Endothelial cell of umbilical vein (primary cell): Measurements from ENCODE around the gene CLIC3. TPM values are rescaled to one million over a fixed set of nuclear protein-coding genes. Genes with fewer than 3 reads are reported as not detected.

Source experiments
- BruUV-seq: library from RNA; stranded (reverse); fragments of 400-500 nt; replicated peaks from 2 replicates; lab custom pipeline; 2021; lab: Mats Ljungman, UMichigan
- CTCF ChIA-PET: fragments of 300-600, 350-600 bp; sonication (Branson Sonifier 250); formaldehyde crosslinking; loops from one replicate; lab custom pipeline; 2021; ENCODE audit warnings: antibody characterized with exemption, inconsistent platforms; lab: Charles Lee
- POLR2A ChIA-PET: fragments of 300-600, 350-600 bp; sonication (Branson Sonifier 250); formaldehyde crosslinking; loops from one replicate; lab custom pipeline; 2021; ENCODE audit warnings: antibody characterized with exemption, inconsistent platforms; lab: Charles Lee
- DNase-seq: peaks from one replicate; pipeline ENCODE4 v3.0.0-alpha.2; 2011; ENCODE audit warnings: low read depth, low spot score
- FAIRE-seq: peaks from 2 replicates; lab custom pipeline; 2011; peaks lifted over from hg19 to GRCh38; lab: Jason Lieb, UNC
- H2AFZ ChIP-seq: 2 replicates; pipeline ENCODE4 v1.6.0; 2012; ENCODE audit warnings: low read depth, low read length, control low read depth, inconsistent platforms
- H3K27ac ChIP-seq: 2 replicates; pipeline ENCODE4 v1.5.1; 2011; ENCODE audit warnings: low read depth, mild to moderate bottlenecking, control low read depth, low read length, moderate library complexity; ENCODE audit not compliant: insufficient read depth
- H3K27me3 ChIP-seq, 2 experiments: 2 replicates each; pipeline versions ENCODE4 v1.6.0 to v1.6.1; 2011; ENCODE audit warnings: low read length in 2 of 2, mixed read lengths in 1 of 2; ENCODE audit not compliant: control insufficient read depth in 2 of 2, insufficient read depth in 2 of 2
- H3K36me3 ChIP-seq, 2 experiments: 2 replicates in 1 of 2; 3 replicates in 1 of 2; pipeline ENCODE4 v1.5.1; 2011; ENCODE audit warnings: low read length in 2 of 2, mild to moderate bottlenecking in 1 of 2, moderate library complexity in 1 of 2; ENCODE audit not compliant: control insufficient read depth in 2 of 2, insufficient read depth in 2 of 2; ENCODE audit errors: extremely low read depth in 1 of 2
- H3K4me1 ChIP-seq: 3 replicates; pipeline ENCODE4 v1.5.1; 2011; ENCODE audit warnings: mild to moderate bottlenecking, low read length; ENCODE audit not compliant: control insufficient read depth, insufficient read depth; ENCODE audit errors: extremely low read depth
- H3K4me2 ChIP-seq: 2 replicates; pipeline ENCODE4 v1.6.1; 2011; ENCODE audit warnings: low read length, control low read depth, mixed read lengths; ENCODE audit not compliant: insufficient read depth
- H3K4me3 ChIP-seq, 3 experiments: fragments of 200-600 bp in 1 of 3; sonication (generic), shearing (Covaris generic) in 1 of 3; replicated peaks in 1 of 3; 2 replicates each; pipeline ENCODE4 v1.5.1; 2011 to 2016; ENCODE audit warnings: control low read depth in 3 of 3, low read length in 3 of 3, mild to moderate bottlenecking in 2 of 3, inconsistent platforms in 1 of 3, low read depth in 1 of 3, moderate library complexity in 1 of 3; ENCODE audit not compliant: insufficient read depth in 1 of 3
- H3K79me2 ChIP-seq: 2 replicates; pipeline ENCODE4 v1.6.0; 2012; ENCODE audit warnings: low read length, inconsistent platforms; ENCODE audit not compliant: control insufficient read depth, insufficient read depth
- H3K9ac ChIP-seq: replicated peaks from 2 replicates; pipeline ENCODE3; 2011; ENCODE audit warnings: low read length, control low read depth; ENCODE audit not compliant: insufficient read depth; ENCODE audit errors: extremely low read depth
- H3K9me1 ChIP-seq: replicated peaks from 3 replicates; pipeline ENCODE4 v1.6.0; 2011; ENCODE audit warnings: mild to moderate bottlenecking, low read length; ENCODE audit not compliant: control insufficient read depth, insufficient read depth; ENCODE audit errors: extremely low read depth
- H3K9me3 ChIP-seq: replicated peaks from 2 replicates; pipeline ENCODE4 v1.5.1; 2012; ENCODE audit warnings: low read length, inconsistent platforms; ENCODE audit not compliant: control insufficient read depth, insufficient read depth
- H4K20me1 ChIP-seq: replicated peaks from 2 replicates; pipeline ENCODE3; 2011; ENCODE audit warnings: mild to moderate bottlenecking, low read length; ENCODE audit not compliant: control insufficient read depth, insufficient read depth; ENCODE audit errors: extremely low read depth
- EZH2 ChIP-seq: IDR thresholded peaks from 2 replicates; pipeline ENCODE4 v1.6.1; 2012; ENCODE audit warnings: borderline replicate concordance, low read depth, mild to moderate bottlenecking, moderate library complexity, low read length, inconsistent platforms; ENCODE audit not compliant: severe bottlenecking
- FOS ChIP-seq: IDR thresholded peaks from 2 replicates; pipeline ENCODE4 v1.6.1; 2011; ENCODE audit warnings: mild to moderate bottlenecking, low read length, moderate library complexity, borderline replicate concordance; ENCODE audit not compliant: insufficient read depth
- GATA2 ChIP-seq: IDR thresholded peaks from 2 replicates; pipeline ENCODE4 v1.7.0; 2011; ENCODE audit warnings: low read depth, mild to moderate bottlenecking, moderate library complexity, mixed read lengths, low read length; ENCODE audit not compliant: insufficient read length, insufficient read depth
- JUN ChIP-seq: IDR thresholded peaks from 2 replicates; pipeline ENCODE4 v1.6.1; 2011; ENCODE audit warnings: borderline replicate concordance, low read depth; ENCODE audit not compliant: insufficient read length, insufficient read depth
- MYC ChIP-seq: IDR thresholded peaks from one replicate; pipeline ENCODE4 v1.6.1; 2011; ENCODE audit warnings: mild to moderate bottlenecking, low read depth, low read length
- POLR2A ChIP-seq: IDR thresholded peaks from 2 replicates; pipeline ENCODE4 v1.6.1; 2012; ENCODE audit warnings: low read depth, mild to moderate bottlenecking, control low read depth, low read length
- POLR2AphosphoS5 ChIP-seq: IDR thresholded peaks from 2 replicates; pipeline ENCODE4 v1.6.1; 2012; ENCODE audit warnings: low read depth, mild to moderate bottlenecking, control low read depth, low read length, moderate library complexity; ENCODE audit not compliant: insufficient read depth
- dilution Hi-C: fragments of 300-500 bp; cut with MboI; formaldehyde crosslinking; loops from one replicate; pipeline ENCODE4 v1.15.0; 2019; ENCODE audit warnings: low sequenced_read_pairs; ENCODE audit not compliant: extremely low pct_ligation_motif_present
- intact Hi-C: fragments of 100-400 bp; cut with micrococcal nuclease; formaldehyde crosslinking; loops from one replicate; pipeline ENCODE4 v1.10.0; 2022
- polyA plus RNA-seq, 4 experiments: library from polyadenylated mRNA; depleted of rRNA in 3 of 4; stranded (reverse) in 3 of 4; unstranded in 1 of 4; fragments of >200 nt; gene quantifications; 2 replicates each; pipeline versions ENCODE4 v1.2.1 to v1.2.3, GENCODE V29; 2011 to 2012; ENCODE audit warnings: missing spikeins in 1 of 4
- total RNA-seq: library from RNA; stranded (reverse); gene quantifications from 2 replicates; pipeline ENCODE4 v1.2.3, GENCODE V29; 2021
- TF ChIP-seq, protein P1 (sequence below), 2 donors: IDR thresholded peaks; 1 replicate in 1 of 2; 2 replicates in 1 of 2; pipeline ENCODE4 v1.5.1; 2011; ENCODE audit warnings: low read length in 2 of 2, mild to moderate bottlenecking in 2 of 2, moderate library complexity in 2 of 2, control low read depth in 1 of 2, inconsistent platforms in 1 of 2, low read depth in 1 of 2; ENCODE audit not compliant: insufficient read depth in 1 of 2; ENCODE audit errors: extremely low read depth in 1 of 2
- TF ChIP-seq, protein P2 (sequence below): IDR thresholded peaks from 2 replicates; pipeline ENCODE4 v1.6.1; 2011; ENCODE audit not compliant: insufficient read depth, insufficient read length

The CLIC3 gene
- total and polyA plus RNA-seq, 2 donors (not counting 3 experiments of a cell fraction or from before 2014, with no cell fraction given) = 2.3 TPM; not detected in 1

DNA sequence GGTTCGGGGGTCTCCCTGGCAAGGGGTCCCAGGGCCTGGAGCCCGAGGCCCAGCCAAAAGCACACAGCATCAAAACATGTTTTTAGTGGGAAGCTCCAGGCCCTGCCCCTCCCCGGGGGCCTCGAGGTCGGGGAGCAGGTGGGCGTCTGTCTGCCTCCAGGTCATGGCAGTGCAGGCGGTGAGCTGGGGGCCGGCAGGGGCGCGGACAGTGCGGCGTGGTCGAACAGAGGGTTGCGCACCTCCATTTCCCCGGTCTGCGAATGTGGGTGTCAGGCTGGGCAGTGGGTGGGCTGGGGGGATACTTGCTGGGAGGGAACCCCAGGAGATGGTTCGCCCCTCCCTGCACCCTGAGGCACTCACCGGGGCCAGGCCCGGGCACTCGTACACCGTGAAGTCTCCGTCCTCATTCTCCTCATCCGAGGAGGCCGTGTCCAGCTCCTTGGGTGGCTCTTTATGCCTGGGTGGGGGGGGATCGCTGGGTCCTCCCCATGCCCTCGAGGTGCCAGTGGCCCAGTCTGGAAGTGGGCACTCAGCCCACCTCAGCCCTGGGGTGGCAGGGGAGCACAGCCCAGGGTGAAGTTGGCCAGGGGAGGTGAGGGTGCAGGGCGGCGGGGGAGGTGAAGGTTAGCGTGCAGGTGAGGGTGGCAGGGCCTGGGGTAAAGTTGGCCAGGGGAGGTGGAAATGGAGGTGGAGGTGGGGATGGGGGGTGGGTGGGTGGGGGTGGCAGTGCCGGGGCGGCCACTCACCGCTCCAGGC lies 43.4 kb upstream of the CLIC3 start:
- POLR2A ChIA-PET = no interaction called here
- H4K20me1 ChIP-seq = no peaks in the 10 kb centered on the region
- dilution Hi-C loops = no loop called here
- FAIRE-seq (no peak), DNase-seq (no peak)
- CTCF ChIA-PET = interaction anchor here (2.6 kb wide), 1 partner anchor 11 kb away, joined by 9 read pairs; no protein-coding TSS in a partner anchor
- no peaks in the 10 kb centered on the region for H3K27me3 ChIP-seq
- peaks cover 25% of the 10 kb centered on the region for H3K79me2 ChIP-seq
- H3K9me1 ChIP-seq = no peaks in the 10 kb centered on the region
- TSS peak; percentile 75 for BruUV-seq
- peaks cover 0 to 17% of the 10 kb centered on the region in 2 experiments for H3K36me3 ChIP-seq
- TF ChIP-seq EZH2 = no peak
- no peak for TF ChIP-seq POLR2AphosphoS5
- no peak for TF ChIP-seq POLR2A
- TF ChIP-seq, protein P1, sequence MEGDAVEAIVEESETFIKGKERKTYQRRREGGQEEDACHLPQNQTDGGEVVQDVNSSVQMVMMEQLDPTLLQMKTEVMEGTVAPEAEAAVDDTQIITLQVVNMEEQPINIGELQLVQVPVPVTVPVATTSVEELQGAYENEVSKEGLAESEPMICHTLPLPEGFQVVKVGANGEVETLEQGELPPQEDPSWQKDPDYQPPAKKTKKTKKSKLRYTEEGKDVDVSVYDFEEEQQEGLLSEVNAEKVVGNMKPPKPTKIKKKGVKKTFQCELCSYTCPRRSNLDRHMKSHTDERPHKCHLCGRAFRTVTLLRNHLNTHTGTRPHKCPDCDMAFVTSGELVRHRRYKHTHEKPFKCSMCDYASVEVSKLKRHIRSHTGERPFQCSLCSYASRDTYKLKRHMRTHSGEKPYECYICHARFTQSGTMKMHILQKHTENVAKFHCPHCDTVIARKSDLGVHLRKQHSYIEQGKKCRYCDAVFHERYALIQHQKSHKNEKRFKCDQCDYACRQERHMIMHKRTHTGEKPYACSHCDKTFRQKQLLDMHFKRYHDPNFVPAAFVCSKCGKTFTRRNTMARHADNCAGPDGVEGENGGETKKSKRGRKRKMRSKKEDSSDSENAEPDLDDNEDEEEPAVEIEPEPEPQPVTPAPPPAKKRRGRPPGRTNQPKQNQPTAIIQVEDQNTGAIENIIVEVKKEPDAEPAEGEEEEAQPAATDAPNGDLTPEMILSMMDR (IDR thresholded peaks at IDR 0.05; ENCODE audit: extremely low read depth in 1 of 2, insufficient read depth in 1 of 2, low read depth in 1 of 2, low read length in 2 of 2) = no peak
- no peak for TF ChIP-seq JUN
- TF ChIP-seq, protein P2, sequence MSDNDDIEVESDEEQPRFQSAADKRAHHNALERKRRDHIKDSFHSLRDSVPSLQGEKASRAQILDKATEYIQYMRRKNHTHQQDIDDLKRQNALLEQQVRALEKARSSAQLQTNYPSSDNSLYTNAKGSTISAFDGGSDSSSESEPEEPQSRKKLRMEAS = no peak
- no peak for TF ChIP-seq FOS
- no peak for TF ChIP-seq MYC
- TF ChIP-seq GATA2 = no peak
- no peak overlapping the region for H3K27ac ChIP-seq
- H3K9me3 ChIP-seq = no peaks in the 10 kb centered on the region
- H2AFZ ChIP-seq = no peak overlapping the region
- no peak overlapping the region for H3K9ac ChIP-seq
- intact Hi-C loops = no loop called here
- no peak overlapping the region for H3K4me2 ChIP-seq
- peaks cover 32% of the 10 kb centered on the region for H3K4me1 ChIP-seq
- H3K4me3 ChIP-seq = no peak overlapping the region
